ENCODE results near the gene DAPL1.
"Not testable (repeated sequence)": the region's sequence is repeated elsewhere in the genome, so short reads cannot be mapped to it uniquely, and the experiment has no call there.

DNA sequence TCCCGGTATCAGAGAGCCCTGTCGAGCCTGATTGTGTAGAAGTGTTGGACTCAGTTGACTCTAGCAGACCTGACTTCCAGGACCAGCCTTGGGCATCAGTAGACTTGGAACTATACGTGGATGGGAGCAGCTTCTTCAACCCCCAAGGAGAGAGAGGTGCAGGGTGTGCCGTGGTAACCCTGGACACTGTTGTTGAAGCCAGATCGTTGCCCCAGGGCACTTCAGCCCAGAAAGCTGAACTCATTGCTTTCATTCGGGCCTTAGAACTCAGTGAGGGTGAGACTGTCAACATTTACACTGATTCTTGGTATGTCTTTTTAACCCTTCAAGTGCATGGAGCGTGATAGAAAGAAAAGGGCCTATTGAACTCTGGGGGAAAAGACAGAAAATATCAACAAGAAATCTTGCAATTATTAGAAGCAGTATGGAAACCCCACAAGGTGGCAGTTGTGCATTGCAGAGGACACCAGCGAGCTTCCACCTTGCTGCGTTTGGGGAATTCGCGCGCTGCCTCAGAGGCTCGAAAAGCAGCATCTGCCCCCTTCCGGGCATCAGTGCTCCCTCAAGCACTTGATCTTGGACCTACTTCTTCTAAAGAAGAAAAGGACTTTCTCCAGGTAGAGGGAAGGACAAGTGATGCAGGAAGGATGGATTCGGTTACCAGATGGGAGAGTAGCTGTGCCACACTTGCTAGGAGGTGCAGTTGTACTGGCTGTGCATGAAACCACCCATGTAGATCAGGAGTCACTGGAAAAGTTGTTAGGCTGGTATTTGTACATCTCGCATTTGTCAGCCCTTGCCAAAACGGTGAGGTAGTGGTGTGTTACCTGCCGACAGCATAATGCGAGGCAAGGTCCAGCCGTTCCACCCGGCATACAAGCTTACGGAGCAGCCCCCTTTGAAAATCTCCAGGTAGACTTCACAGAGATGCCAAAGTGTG, 53.2 kb downstream of the DAPL1 start:
- not testable (repeated sequence) for TF ChIP-seq SMC3 (conservative IDR thresholded peaks at IDR 0.05; ENCODE audit: poor library complexity); TAF1 (IDR thresholded peaks at IDR 0.05; ENCODE audit: low read depth); POLR2AphosphoS5 (IDR thresholded peaks at IDR 0.05); EZH2 (IDR thresholded peaks at IDR 0.05; ENCODE audit: borderline replicate concordance, insufficient read depth, low read length, poor library complexity, severe bottlenecking); RAD21 (conservative IDR thresholded peaks at IDR 0.05); MXI1 (conservative IDR thresholded peaks at IDR 0.05; ENCODE audit: poor library complexity, severe bottlenecking); EP300 (conservative IDR thresholded peaks at IDR 0.05; ENCODE audit: poor library complexity, severe bottlenecking)
- TF ChIP-seq, protein P1, sequence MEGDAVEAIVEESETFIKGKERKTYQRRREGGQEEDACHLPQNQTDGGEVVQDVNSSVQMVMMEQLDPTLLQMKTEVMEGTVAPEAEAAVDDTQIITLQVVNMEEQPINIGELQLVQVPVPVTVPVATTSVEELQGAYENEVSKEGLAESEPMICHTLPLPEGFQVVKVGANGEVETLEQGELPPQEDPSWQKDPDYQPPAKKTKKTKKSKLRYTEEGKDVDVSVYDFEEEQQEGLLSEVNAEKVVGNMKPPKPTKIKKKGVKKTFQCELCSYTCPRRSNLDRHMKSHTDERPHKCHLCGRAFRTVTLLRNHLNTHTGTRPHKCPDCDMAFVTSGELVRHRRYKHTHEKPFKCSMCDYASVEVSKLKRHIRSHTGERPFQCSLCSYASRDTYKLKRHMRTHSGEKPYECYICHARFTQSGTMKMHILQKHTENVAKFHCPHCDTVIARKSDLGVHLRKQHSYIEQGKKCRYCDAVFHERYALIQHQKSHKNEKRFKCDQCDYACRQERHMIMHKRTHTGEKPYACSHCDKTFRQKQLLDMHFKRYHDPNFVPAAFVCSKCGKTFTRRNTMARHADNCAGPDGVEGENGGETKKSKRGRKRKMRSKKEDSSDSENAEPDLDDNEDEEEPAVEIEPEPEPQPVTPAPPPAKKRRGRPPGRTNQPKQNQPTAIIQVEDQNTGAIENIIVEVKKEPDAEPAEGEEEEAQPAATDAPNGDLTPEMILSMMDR (IDR thresholded peaks at IDR 0.05; ENCODE audit: poor library complexity, severe bottlenecking) = not testable (repeated sequence)
- TF ChIP-seq, protein P2, sequence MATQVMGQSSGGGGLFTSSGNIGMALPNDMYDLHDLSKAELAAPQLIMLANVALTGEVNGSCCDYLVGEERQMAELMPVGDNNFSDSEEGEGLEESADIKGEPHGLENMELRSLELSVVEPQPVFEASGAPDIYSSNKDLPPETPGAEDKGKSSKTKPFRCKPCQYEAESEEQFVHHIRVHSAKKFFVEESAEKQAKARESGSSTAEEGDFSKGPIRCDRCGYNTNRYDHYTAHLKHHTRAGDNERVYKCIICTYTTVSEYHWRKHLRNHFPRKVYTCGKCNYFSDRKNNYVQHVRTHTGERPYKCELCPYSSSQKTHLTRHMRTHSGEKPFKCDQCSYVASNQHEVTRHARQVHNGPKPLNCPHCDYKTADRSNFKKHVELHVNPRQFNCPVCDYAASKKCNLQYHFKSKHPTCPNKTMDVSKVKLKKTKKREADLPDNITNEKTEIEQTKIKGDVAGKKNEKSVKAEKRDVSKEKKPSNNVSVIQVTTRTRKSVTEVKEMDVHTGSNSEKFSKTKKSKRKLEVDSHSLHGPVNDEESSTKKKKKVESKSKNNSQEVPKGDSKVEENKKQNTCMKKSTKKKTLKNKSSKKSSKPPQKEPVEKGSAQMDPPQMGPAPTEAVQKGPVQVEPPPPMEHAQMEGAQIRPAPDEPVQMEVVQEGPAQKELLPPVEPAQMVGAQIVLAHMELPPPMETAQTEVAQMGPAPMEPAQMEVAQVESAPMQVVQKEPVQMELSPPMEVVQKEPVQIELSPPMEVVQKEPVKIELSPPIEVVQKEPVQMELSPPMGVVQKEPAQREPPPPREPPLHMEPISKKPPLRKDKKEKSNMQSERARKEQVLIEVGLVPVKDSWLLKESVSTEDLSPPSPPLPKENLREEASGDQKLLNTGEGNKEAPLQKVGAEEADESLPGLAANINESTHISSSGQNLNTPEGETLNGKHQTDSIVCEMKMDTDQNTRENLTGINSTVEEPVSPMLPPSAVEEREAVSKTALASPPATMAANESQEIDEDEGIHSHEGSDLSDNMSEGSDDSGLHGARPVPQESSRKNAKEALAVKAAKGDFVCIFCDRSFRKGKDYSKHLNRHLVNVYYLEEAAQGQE (IDR thresholded peaks at IDR 0.05; ENCODE audit: borderline replicate concordance) = not testable (repeated sequence)
